Calu3 (cell line): Measurements from ENCODE around the gene PCDH19. TPM values are rescaled to one million over a fixed set of nuclear protein-coding genes. Genes with fewer than 3 reads are reported as not detected.
A peak's percentile ranks its signal among the peaks of the same experiment; 100 is the strongest.

Source experiments
- BruUV-seq: library from RNA; stranded (reverse); fragments of 400-500 nt; replicated peaks from 2 replicates; lab custom pipeline; 2021; lab: Mats Ljungman, UMichigan
- CTCF ChIA-PET: fragments of 300-600 bp; sonication (Branson Sonifier 250); formaldehyde crosslinking; loops from one replicate; lab custom pipeline; 2022; ENCODE audit warnings: antibody characterized with exemption; lab: Charles Lee
- DNase-seq: peaks from one replicate; pipeline ENCODE4 v3.0.0; 2022
- H3K27ac Mint-ChIP-seq: one replicate; pipeline ENCODE4 v1.8.0; 2022; ENCODE audit warnings: mixed read lengths; ENCODE audit not compliant: unreplicated experiment
- H3K27me3 Mint-ChIP-seq: one replicate; pipeline ENCODE4 v1.8.0; 2022; ENCODE audit warnings: mixed read lengths; ENCODE audit not compliant: unreplicated experiment
- H3K36me3 Mint-ChIP-seq: one replicate; pipeline ENCODE4 v1.8.0; 2022; ENCODE audit warnings: mild to moderate bottlenecking, moderate library complexity, mixed read lengths; ENCODE audit not compliant: insufficient read depth, unreplicated experiment
- H3K4me1 Mint-ChIP-seq: one replicate; pipeline ENCODE4 v1.8.0; 2022; ENCODE audit warnings: mild to moderate bottlenecking, low read depth, mixed read lengths; ENCODE audit not compliant: unreplicated experiment
- H3K4me3 Mint-ChIP-seq: one replicate; pipeline ENCODE4 v1.8.0; 2022; ENCODE audit warnings: mild to moderate bottlenecking, low read depth, moderate library complexity, mixed read lengths; ENCODE audit not compliant: unreplicated experiment
- H3K9me3 Mint-ChIP-seq: one replicate; pipeline ENCODE4 v1.8.0; 2022; ENCODE audit warnings: low read depth, mixed read lengths; ENCODE audit not compliant: unreplicated experiment
- CTCF ChIP-seq: fragments of 200-600 bp; IDR thresholded peaks from one replicate; pipeline ENCODE4 v1.8.0; 2022; ENCODE audit warnings: antibody characterized with exemption; ENCODE audit not compliant: unreplicated experiment
- intact Hi-C: fragments of 100-400 bp; cut with micrococcal nuclease; formaldehyde crosslinking; loops from one replicate; pipeline ENCODE4 v1.10.0; 2022; ENCODE audit not compliant: unreplicated experiment
- total RNA-seq: library from RNA; stranded (reverse); gene quantifications from 2 replicates; pipeline ENCODE4 v1.2.3, GENCODE V29; 2022

The PCDH19 gene
- total RNA-seq, 1 experiment from 2014 or later, result 0.50 TPM

- Mint-ChIP-seq H3K4me3 (no peak overlapping the region), H3K36me3 (no peaks in the 10 kb centered on the region), H3K27me3 (peaks cover 30% of the 10 kb centered on the region), H3K27ac (no peak overlapping the region), H3K9me3 (no peaks in the 10 kb centered on the region), H3K4me1 (no peaks in the 10 kb centered on the region)
- TF ChIP-seq CTCF, result no peak
- no peak for DNase-seq
- no TSS peak for BruUV-seq
- CTCF ChIA-PET, result no interaction called here
- intact Hi-C loops, result no loop called here
These were observed 8.5 kb upstream of the PCDH19 start for GRCh38 chrX:100418556-100418955.

GRCh38 chrX:100417681-100418080 lies 7.6 kb upstream of the PCDH19 start:
- intact Hi-C loops, result no loop called here
- Mint-ChIP-seq H3K4me3 (no peak overlapping the region), H3K27ac (no peak overlapping the region), H3K4me1 (no peaks in the 10 kb centered on the region), H3K36me3 (no peaks in the 10 kb centered on the region), H3K27me3 (peaks cover 32% of the 10 kb centered on the region), H3K9me3 (no peaks in the 10 kb centered on the region)
- BruUV-seq, result no TSS peak
- CTCF ChIA-PET, result no interaction called here
- TF ChIP-seq CTCF, result no peak
- DNase-seq, result no peak

- peaks cover 4% of the 10 kb centered on the region for H3K36me3 Mint-ChIP-seq
- peak; percentile 24 for TF ChIP-seq CTCF
- no peak overlapping the region for H3K27ac Mint-ChIP-seq
- H3K27me3 Mint-ChIP-seq, result peaks cover 39% of the 10 kb centered on the region
- CTCF ChIA-PET, result interaction anchor here (0.7 to 1.6 kb wide), 4 partner anchors 34 to 48 kb away, joined by 3 to 21 read pairs (median 4); no protein-coding TSS in a partner anchor
- H3K4me1 Mint-ChIP-seq, result no peaks in the 10 kb centered on the region
- intact Hi-C loops, result loop anchor here (2.0 kb wide), 1 partner anchor 44 kb away; no protein-coding TSS in a partner anchor
- H3K9me3 Mint-ChIP-seq, result no peaks in the 10 kb centered on the region
- no TSS peak for BruUV-seq
- H3K4me3 Mint-ChIP-seq, result no peak overlapping the region
- peak; percentile 38 for DNase-seq
These were observed 3.2 kb upstream of the PCDH19 start for GRCh38 chrX:100413229-100413628.

GRCh38 chrX:100411802-100412715 lies 2.0 kb upstream of the PCDH19 start:
- no peak overlapping the region for H3K4me3 Mint-ChIP-seq
- H3K27ac Mint-ChIP-seq, result no peak overlapping the region
- H3K27me3 Mint-ChIP-seq, result peaks cover 39% of the 10 kb centered on the region
- no peak for DNase-seq
- no peaks in the 10 kb centered on the region for H3K4me1 Mint-ChIP-seq
- H3K9me3 Mint-ChIP-seq, result no peaks in the 10 kb centered on the region
- intact Hi-C loops, result loop anchor here (2.0 kb wide), 1 partner anchor 43 kb away; no protein-coding TSS in a partner anchor
- peaks cover 4% of the 10 kb centered on the region for H3K36me3 Mint-ChIP-seq
- TF ChIP-seq CTCF, result no peak
- BruUV-seq, result no TSS peak
- CTCF ChIA-PET, result interaction anchor here (0.6 to 1.6 kb wide), 2 partner anchors 44 to 488 kb away, joined by 3 to 21 read pairs; no protein-coding TSS in a partner anchor
